HUDEP-2 (cell line): Measurements from ENCODE around the gene GDF11.
A peak's percentile ranks its signal among the peaks of the same experiment; 100 is the strongest.

Experiments
- DNase-seq, 76 experiments: peaks; one replicate each; lab custom pipeline; 2025; ENCODE audit not compliant: unreplicated experiment in 76 of 76; lab: John Stamatoyannopoulos, UW

Gene GDF11

GRCh38 chr12:55706568-55707218 is 36.2 kb upstream of the GDF11 start:
- DNase-seq = no peak

DNA sequence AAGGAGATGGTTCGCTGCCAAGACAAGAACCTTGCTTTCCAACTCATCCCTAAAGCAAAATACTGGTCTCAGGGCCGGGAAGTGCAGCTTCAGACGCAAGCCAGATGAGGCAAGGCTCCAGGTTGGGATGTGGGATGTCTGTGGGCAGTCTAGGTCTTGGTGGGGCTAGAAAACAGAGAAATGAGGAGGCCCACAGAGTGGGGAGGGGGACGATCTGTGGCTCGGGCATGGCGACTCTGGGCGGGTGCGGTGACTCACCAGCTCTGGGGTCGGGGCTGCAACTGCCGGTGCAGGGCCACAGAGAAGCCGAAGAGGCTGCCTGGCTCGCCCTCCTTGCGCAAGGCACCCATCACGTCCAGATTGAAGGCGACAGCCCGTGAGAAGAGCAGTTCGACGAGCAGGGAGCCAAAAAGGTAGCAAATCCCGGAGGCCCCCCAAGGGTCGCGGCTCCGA is 35.7 kb upstream of the GDF11 start:
- no peak for DNase-seq

DNA sequence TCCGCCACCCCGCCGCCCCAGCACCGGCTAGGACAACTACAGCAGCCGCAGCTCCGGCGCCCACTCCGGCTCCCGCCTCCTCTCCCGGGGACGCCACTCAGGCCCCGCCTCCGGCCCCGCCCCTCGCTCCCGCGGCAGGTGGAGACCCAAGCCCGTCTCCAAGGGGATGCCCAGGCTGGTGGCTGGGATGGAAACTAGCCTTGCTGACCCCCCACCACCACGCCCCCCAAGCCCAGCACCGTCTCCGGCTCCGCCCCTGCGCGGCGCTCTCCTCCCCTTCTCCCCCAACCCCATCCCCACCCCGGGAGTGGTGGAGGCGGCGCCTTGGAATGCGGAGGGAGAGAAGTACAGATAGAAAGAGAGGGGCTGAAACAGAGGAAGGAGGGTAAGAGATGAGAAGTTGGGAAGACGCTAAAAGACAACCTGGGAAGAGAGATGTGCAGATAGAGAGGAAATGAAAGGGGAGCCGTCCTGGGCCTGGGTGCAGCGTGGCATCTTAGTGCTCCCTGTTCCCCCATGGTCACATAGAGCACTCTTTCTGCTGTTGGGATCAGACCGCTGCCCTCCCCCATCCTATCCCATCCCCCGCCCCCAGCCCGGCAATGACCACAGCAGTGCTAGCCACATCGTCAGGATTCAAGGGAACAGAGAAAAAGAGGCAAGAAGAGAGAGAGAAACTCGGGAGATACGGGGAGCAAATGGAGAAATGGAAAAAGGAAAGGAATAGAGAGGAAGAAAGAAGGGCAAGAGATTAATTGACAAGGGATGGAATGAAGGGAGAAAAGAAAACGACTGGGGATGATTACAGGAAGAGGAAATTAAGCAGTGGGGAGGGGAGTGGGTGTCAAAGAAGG is 34.9 kb upstream of the GDF11 start, which contains the start of gene ITGA7:
Gene ITGA7, minus strand, starts transcription at position 64 of the 854 bp plus-strand sequence. CDS start 222 bp downstream, outside the sequence.
- DNase-seq = peak in 2 of 76 experiments; percentile 9 to 24

GRCh38 chr12:55708695-55709233 is 34.2 kb upstream of the GDF11 start:
- no peak for DNase-seq

GRCh38 chr12:55711786-55712553 is 31.0 kb upstream of the GDF11 start:
- peak in 1 of 76 experiments; percentile 17 for DNase-seq

DNA sequence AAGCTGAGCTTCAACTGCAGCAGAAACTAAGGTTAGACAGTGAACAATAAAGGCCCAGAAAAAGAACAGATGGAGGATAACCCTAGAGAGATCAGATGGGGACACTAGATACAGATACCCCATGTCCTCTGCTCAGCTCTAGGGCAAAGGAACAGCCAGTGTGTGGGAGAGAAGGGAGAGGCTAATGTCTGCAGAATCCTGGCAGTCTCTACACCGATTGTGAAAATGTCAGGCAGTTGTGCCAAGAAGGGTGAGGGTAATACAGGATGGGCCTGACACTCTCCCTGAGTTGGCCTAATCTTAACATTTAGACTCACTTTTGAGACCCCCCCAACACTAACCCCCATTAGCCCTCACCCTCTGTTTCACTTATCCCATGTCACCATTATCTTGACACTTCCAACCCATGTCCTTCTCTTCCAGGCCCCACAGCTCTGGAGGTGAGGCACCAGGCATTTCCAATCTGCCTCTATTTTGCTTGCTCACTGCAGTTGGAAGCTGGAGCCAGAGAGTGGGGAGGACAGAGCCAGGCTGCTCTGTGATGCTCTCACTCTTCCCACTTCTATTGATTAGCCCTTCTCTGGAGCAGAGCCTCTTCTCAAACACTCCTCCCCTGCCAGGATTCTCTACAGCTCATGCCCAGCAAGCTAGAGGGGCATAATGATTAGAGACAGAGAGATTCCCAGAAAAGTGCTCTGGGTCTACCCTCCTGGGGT is 30.1 kb upstream of the GDF11 start:
- no peak for DNase-seq

- no peak for DNase-seq
These were observed 29.2 kb upstream of the GDF11 start for GRCh38 chr12:55713721-55714120.

GRCh38 chr12:55715169-55715764 is 27.7 kb upstream of the GDF11 start:
- no peak for DNase-seq

GRCh38 chr12:55715833-55716581 is 26.9 kb upstream of the GDF11 start, which contains the start of gene BLOC1S1:
BLOC1S1 (plus strand) TSS chr12:55716046; CDS start chr12:55716052, 6 bp downstream.
- peak in 74 of 76 experiments; percentile 40 to 91 (median 82) for DNase-seq

DNA sequence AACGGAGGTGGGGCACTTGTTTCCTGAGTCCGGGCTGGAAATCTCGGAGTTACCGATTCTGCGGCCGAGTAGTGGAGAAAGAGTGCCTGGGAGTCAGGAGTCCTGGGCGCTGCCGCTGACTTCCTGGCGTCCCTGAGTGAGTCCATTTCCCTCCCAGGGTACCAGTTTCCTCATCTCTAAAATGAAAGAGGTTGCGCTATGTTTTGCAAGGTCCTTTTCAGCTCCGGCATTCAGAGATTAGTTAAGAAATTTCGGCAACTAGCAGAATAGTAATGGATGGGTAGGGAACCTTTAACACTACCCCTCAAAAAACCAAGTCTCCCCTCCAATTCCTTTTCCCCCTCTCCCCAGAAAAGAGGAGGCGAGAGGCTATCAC is 26.4 kb upstream of the GDF11 start:
- no peak for DNase-seq

- DNase-seq = peak in 11 of 76 experiments; percentile 3 to 34 (median 13)
These were observed 25.6 kb upstream of the GDF11 start for GRCh38 chr12:55717011-55718007.

DNA sequence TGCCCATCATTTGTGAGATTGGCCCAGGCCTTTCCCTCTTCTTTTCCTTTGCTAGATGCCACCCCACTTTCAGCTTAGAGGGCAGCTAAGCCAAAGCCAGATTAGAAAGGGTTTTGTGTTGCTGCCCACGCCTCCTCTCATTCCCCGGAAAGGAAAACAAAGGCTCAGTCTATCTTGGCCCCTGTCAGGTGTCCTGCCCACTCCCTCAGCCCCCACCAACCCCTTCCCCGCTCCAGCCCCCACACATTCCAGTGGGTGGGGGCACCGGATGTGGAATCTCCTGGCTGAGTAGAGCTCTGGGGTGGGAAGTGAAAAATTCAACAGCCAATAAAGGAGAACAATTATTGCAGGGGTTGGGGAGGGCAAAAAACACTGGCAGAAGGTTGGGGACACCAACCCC is 24.9 kb upstream of the GDF11 start:
- no peak for DNase-seq

DNA sequence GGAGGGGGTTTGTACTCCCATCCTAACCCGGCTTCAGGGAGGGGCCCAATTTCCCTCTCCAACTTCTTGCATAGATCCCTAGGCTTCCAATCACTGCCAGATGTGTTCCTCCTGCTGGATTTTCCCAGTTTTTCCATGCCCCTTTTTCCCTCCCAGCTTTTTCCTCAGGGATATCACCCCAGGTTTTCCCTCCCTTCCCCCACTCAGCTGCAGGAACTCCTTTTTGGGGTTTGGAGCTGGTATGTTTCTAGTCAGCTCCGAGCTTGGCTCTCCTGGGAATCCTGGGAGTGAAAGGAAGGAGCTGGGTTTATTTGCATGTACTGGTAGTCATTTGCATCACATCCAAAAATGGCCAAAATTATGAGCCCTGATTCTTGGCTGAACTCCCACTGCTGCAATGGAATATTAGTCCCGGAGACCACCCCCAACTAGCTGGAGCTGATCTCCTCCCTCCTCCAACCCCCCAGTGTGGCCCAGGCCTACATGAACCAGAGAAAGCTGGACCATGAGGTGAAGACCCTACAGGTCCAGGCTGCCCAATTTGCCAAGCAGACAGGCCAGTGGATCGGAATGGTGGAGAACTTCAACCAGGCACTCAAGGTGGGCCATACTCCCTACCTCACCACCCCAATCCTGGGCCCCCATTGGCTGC is 24.2 kb upstream of the GDF11 start:
- DNase-seq = no peak

- DNase-seq = no peak
These were observed 23.6 kb upstream of the GDF11 start for GRCh38 chr12:55719371-55719770.

DNA sequence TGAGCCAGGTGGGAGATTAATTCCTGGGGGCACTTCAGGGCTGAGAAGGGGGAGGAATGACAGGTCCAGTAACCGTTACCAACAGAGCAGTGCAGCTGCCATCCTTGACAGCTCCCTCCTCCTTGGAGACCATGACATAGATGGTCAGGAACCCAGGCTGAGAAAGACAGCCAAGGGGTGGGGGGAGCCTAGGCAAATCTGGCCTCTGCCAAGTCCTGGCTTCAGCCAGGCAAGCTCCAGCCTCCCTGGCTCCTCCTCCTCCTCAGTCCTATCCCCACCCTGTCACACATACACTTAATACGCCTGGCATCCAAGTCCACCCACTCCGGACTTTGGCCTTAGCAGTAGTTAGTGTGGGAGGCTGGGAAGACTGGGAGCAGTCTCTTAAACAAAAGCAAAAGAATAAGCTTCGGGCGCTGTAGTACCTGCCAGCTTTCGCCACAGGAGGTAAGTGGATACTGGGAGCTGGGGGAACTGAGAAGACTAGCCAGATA is 22.8 kb upstream of the GDF11 start, which contains the start of gene RDH5:
Gene RDH5, plus strand, starts transcription at position 323 of the 494 bp plus-strand sequence. CDS start 792 bp downstream, outside the sequence.
- DNase-seq = no peak

GRCh38 chr12:55720894-55721444 is 22.0 kb upstream of the GDF11 start:
- peak in 15 of 76 experiments; percentile 3 to 58 (median 21) for DNase-seq
